GM23338 (cell line): Measurements from ENCODE around the gene GRAMD1A.

Source experiments
- CREB1 ChIP-seq: fragments of 250-450 bp; sonication (Bioruptor Pico); IDR thresholded peaks from 2 replicates; pipeline ENCODE4 v1.5.0; 2020; ENCODE audit warnings: low read depth, mild to moderate bottlenecking, moderate library complexity
- EZH2 ChIP-seq: fragments of 200-600 bp; sonication (generic); IDR thresholded peaks from one replicate; pipeline ENCODE4 v1.8.0; 2017; ENCODE audit warnings: antibody characterized with exemption, mild to moderate bottlenecking, low read depth; ENCODE audit not compliant: unreplicated experiment
- EZH2phosphoT487 ChIP-seq: fragments of 200-600 bp; sonication (generic); IDR thresholded peaks from one replicate; pipeline ENCODE4 v1.8.1; 2018; ENCODE audit warnings: antibody characterized with exemption; ENCODE audit not compliant: unreplicated experiment
- POLR2AphosphoS5 ChIP-seq: IDR thresholded peaks from 2 replicates; pipeline ENCODE4 v1.6.1; 2016; ENCODE audit warnings: antibody characterized with exemption, low read depth
- TF ChIP-seq, protein P1 (sequence below), 2 experiments: fragments of 200-600 bp in 1 of 2; sonication (generic) in 1 of 2; conservative IDR thresholded peaks; 2 replicates each; pipeline versions ENCODE4 v1.5.1 to v1.6.1; 2016 to 2017; ENCODE audit warnings: antibody characterized with exemption in 2 of 2, low read depth in 2 of 2, mild to moderate bottlenecking in 2 of 2, moderate library complexity in 1 of 2
- TF ChIP-seq, protein P2 (sequence below): fragments of 250-450 bp; sonication (Bioruptor Pico); IDR thresholded peaks from 2 replicates; pipeline ENCODE4 v1.5.0; 2020; ENCODE audit warnings: mild to moderate bottlenecking, moderate library complexity
- TF ChIP-seq, protein P3 (sequence below): IDR thresholded peaks from one replicate; pipeline ENCODE4 v1.6.1; 2018; ENCODE audit warnings: antibody characterized with exemption; ENCODE audit not compliant: unreplicated experiment
- TF ChIP-seq, protein P4 (sequence below): IDR thresholded peaks from 2 replicates; pipeline ENCODE4 v1.6.1; 2016; ENCODE audit warnings: antibody characterized with exemption

DNA sequence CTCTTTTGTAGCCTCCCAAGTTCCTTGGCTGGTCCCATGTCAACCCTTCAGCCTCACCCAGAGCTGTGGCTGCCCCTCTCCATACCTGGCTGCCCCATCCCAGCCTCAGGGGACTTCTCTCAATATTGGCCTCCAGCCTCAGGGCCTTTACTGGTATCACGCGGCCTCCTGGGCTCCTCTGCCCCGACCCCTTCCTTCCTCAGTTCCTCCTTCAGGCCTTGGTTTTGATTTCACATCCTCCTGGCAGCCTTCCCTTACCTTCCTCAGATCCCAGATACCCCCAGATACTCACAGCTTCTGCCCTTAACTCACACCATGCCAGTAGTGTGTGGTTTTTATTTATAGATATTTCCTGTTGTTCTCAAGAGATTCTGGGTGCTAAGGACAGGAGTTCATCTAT lies 17.4 kb downstream of the GRAMD1A start:
- TF ChIP-seq, protein P1, sequence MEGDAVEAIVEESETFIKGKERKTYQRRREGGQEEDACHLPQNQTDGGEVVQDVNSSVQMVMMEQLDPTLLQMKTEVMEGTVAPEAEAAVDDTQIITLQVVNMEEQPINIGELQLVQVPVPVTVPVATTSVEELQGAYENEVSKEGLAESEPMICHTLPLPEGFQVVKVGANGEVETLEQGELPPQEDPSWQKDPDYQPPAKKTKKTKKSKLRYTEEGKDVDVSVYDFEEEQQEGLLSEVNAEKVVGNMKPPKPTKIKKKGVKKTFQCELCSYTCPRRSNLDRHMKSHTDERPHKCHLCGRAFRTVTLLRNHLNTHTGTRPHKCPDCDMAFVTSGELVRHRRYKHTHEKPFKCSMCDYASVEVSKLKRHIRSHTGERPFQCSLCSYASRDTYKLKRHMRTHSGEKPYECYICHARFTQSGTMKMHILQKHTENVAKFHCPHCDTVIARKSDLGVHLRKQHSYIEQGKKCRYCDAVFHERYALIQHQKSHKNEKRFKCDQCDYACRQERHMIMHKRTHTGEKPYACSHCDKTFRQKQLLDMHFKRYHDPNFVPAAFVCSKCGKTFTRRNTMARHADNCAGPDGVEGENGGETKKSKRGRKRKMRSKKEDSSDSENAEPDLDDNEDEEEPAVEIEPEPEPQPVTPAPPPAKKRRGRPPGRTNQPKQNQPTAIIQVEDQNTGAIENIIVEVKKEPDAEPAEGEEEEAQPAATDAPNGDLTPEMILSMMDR (conservative IDR thresholded peaks at IDR 0.05; ENCODE audit: low read depth in 2 of 2): no peak
- TF ChIP-seq, protein P2, sequence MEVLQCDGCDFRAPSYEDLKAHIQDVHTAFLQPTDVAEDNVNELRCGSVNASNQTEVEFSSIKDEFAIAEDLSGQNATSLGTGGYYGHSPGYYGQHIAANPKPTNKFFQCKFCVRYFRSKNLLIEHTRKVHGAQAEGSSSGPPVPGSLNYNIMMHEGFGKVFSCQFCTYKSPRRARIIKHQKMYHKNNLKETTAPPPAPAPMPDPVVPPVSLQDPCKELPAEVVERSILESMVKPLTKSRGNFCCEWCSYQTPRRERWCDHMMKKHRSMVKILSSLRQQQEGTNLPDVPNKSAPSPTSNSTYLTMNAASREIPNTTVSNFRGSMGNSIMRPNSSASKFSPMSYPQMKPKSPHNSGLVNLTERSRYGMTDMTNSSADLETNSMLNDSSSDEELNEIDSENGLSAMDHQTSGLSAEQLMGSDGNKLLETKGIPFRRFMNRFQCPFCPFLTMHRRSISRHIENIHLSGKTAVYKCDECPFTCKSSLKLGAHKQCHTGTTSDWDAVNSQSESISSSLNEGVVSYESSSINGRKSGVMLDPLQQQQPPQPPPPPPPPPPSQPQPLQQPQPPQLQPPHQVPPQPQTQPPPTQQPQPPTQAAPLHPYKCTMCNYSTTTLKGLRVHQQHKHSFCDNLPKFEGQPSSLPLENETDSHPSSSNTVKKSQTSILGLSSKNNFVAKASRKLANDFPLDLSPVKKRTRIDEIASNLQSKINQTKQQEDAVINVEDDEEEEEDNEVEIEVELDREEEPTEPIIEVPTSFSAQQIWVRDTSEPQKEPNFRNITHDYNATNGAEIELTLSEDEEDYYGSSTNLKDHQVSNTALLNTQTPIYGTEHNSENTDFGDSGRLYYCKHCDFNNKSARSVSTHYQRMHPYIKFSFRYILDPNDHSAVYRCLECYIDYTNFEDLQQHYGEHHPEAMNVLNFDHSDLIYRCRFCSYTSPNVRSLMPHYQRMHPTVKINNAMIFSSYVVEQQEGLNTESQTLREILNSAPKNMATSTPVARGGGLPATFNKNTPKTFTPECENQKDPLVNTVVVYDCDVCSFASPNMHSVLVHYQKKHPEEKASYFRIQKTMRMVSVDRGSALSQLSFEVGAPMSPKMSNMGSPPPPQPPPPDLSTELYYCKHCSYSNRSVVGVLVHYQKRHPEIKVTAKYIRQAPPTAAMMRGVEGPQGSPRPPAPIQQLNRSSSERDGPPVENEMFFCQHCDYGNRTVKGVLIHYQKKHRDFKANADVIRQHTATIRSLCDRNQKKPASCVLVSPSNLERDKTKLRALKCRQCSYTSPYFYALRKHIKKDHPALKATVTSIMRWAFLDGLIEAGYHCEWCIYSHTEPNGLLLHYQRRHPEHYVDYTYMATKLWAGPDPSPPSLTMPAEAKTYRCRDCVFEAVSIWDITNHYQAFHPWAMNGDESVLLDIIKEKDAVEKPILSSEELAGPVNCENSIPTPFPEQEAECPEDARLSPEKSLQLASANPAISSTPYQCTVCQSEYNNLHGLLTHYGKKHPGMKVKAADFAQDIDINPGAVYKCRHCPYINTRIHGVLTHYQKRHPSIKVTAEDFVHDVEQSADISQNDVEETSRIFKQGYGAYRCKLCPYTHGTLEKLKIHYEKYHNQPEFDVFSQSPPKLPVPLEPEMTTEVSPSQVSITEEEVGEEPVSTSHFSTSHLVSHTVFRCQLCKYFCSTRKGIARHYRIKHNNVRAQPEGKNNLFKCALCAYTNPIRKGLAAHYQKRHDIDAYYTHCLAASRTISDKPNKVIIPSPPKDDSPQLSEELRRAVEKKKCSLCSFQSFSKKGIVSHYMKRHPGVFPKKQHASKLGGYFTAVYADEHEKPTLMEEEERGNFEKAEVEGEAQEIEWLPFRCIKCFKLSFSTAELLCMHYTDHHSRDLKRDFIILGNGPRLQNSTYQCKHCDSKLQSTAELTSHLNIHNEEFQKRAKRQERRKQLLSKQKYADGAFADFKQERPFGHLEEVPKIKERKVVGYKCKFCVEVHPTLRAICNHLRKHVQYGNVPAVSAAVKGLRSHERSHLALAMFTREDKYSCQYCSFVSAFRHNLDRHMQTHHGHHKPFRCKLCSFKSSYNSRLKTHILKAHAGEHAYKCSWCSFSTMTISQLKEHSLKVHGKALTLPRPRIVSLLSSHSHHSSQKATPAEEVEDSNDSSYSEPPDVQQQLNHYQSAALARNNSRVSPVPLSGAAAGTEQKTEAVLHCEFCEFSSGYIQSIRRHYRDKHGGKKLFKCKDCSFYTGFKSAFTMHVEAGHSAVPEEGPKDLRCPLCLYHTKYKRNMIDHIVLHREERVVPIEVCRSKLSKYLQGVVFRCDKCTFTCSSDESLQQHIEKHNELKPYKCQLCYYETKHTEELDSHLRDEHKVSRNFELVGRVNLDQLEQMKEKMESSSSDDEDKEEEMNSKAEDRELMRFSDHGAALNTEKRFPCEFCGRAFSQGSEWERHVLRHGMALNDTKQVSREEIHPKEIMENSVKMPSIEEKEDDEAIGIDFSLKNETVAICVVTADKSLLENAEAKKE (CRISPR knock-in tag): no peak
- TF ChIP-seq, protein P3, sequence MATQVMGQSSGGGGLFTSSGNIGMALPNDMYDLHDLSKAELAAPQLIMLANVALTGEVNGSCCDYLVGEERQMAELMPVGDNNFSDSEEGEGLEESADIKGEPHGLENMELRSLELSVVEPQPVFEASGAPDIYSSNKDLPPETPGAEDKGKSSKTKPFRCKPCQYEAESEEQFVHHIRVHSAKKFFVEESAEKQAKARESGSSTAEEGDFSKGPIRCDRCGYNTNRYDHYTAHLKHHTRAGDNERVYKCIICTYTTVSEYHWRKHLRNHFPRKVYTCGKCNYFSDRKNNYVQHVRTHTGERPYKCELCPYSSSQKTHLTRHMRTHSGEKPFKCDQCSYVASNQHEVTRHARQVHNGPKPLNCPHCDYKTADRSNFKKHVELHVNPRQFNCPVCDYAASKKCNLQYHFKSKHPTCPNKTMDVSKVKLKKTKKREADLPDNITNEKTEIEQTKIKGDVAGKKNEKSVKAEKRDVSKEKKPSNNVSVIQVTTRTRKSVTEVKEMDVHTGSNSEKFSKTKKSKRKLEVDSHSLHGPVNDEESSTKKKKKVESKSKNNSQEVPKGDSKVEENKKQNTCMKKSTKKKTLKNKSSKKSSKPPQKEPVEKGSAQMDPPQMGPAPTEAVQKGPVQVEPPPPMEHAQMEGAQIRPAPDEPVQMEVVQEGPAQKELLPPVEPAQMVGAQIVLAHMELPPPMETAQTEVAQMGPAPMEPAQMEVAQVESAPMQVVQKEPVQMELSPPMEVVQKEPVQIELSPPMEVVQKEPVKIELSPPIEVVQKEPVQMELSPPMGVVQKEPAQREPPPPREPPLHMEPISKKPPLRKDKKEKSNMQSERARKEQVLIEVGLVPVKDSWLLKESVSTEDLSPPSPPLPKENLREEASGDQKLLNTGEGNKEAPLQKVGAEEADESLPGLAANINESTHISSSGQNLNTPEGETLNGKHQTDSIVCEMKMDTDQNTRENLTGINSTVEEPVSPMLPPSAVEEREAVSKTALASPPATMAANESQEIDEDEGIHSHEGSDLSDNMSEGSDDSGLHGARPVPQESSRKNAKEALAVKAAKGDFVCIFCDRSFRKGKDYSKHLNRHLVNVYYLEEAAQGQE: no peak
- no peak for TF ChIP-seq EZH2
- TF ChIP-seq CREB1 (CRISPR knock-in tag): no peak
- TF ChIP-seq, protein P4, sequence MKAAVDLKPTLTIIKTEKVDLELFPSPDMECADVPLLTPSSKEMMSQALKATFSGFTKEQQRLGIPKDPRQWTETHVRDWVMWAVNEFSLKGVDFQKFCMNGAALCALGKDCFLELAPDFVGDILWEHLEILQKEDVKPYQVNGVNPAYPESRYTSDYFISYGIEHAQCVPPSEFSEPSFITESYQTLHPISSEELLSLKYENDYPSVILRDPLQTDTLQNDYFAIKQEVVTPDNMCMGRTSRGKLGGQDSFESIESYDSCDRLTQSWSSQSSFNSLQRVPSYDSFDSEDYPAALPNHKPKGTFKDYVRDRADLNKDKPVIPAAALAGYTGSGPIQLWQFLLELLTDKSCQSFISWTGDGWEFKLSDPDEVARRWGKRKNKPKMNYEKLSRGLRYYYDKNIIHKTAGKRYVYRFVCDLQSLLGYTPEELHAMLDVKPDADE: no peak
- TF ChIP-seq POLR2AphosphoS5: no peak
- no peak for TF ChIP-seq EZH2phosphoT487
